ENCODE data around the gene FAM186B. TPM values are rescaled to one million over a fixed set of nuclear protein-coding genes. Genes with fewer than 3 reads are reported as not detected.

Gene FAM186B
- total RNA-seq, 1 experiment from 2014 or later = 0.18 TPM

GRCh38 chr12:49543221-49543913, 62.1 kb downstream of the FAM186B start:
- Histone ChIP-seq H3K4me3 (no peak overlapping the region), H3K9me3 (replicated peaks) (no peaks in the 10 kb centered on the region), H3K27me3 (replicated peaks) (peaks cover 23% of the 10 kb centered on the region), H3K36me3 (no peaks in the 10 kb centered on the region), H3K4me1 (replicated peaks) (peaks cover 11% of the 10 kb centered on the region), H3K27ac (no peak overlapping the region)
- no peak for DNase-seq (ENCODE audit: low read depth in 1 of 2, low spot score in 2 of 2)

- H3K9me3 ChIP-seq (replicated peaks) = no peaks in the 10 kb centered on the region; the same call in 1 of the 2 replicates
- H3K4me1 ChIP-seq (replicated peaks) = peaks cover 18% of the 10 kb centered on the region
- H3K36me3 ChIP-seq = no peaks in the 10 kb centered on the region
- peaks cover 28% of the 10 kb centered on the region for H3K27me3 ChIP-seq (replicated peaks)
- H3K4me3 ChIP-seq = no peak overlapping the region
- H3K27ac ChIP-seq = no peak overlapping the region
- no peak for DNase-seq (ENCODE audit: low read depth in 1 of 2, low spot score in 2 of 2)
Observed at GRCh38 chr12:49542592-49543160, 62.8 kb downstream of the FAM186B start.

- DNase-seq (ENCODE audit: low read depth in 1 of 2, low spot score in 2 of 2) = no peak
- peaks cover 29% of the 10 kb centered on the region for H3K27me3 ChIP-seq (replicated peaks)
Observed at GRCh38 chr12:49541911-49542505, 63.4 kb downstream of the FAM186B start.

GRCh38 chr12:49541140-49541861, 64.1 kb downstream of the FAM186B start:
- no peak for DNase-seq (ENCODE audit: low read depth in 1 of 2, low spot score in 2 of 2)
- H3K36me3 ChIP-seq = no peaks in the 10 kb centered on the region
- H3K9me3 ChIP-seq (replicated peaks) = no peaks in the 10 kb centered on the region; the same call in 1 of the 2 replicates
- H3K4me3 ChIP-seq = no peak overlapping the region
- peaks cover 29% of the 10 kb centered on the region for H3K27me3 ChIP-seq (replicated peaks)
- H3K27ac ChIP-seq = no peak overlapping the region
- peaks cover 25% of the 10 kb centered on the region for H3K4me1 ChIP-seq (replicated peaks)

More at GRCh38 chr12:49541911-49542505, 63.4 kb downstream of the FAM186B start:
- Histone ChIP-seq H3K9me3 (replicated peaks) (no peaks in the 10 kb centered on the region; the same call in 1 of the 2 replicates), H3K27ac (no peak overlapping the region), H3K36me3 (no peaks in the 10 kb centered on the region), H3K4me3 (no peak overlapping the region), H3K4me1 (replicated peaks) (peaks cover 23% of the 10 kb centered on the region)

- no peak overlapping the region for H3K27ac ChIP-seq
- H3K4me1 ChIP-seq (replicated peaks) = peaks cover 29% of the 10 kb centered on the region
- peaks cover 29% of the 10 kb centered on the region for H3K27me3 ChIP-seq (replicated peaks)
- no peak overlapping the region for H3K4me3 ChIP-seq
- H3K9me3 ChIP-seq (replicated peaks) = no peaks in the 10 kb centered on the region; the same call in 1 of the 2 replicates
- H3K36me3 ChIP-seq = no peaks in the 10 kb centered on the region
- DNase-seq (ENCODE audit: low read depth in 1 of 2, low spot score in 2 of 2) = no peak
Observed at GRCh38 chr12:49540229-49541139, 65.0 kb downstream of the FAM186B start.

- H3K27ac ChIP-seq = no peak overlapping the region
- peak overlapping the region; percentile 38 for H3K4me3 ChIP-seq
- H3K9me3 ChIP-seq (replicated peaks) = no peaks in the 10 kb centered on the region; the same call in 1 of the 2 replicates
- DNase-seq (ENCODE audit: low read depth in 1 of 2, low spot score in 2 of 2) = no peak
- peaks cover 29% of the 10 kb centered on the region for H3K27me3 ChIP-seq (replicated peaks)
- H3K36me3 ChIP-seq = no peaks in the 10 kb centered on the region
- H3K4me1 ChIP-seq (replicated peaks) = peaks cover 29% of the 10 kb centered on the region
Observed at GRCh38 chr12:49539406-49540228, 65.8 kb downstream of the FAM186B start.

GRCh38 chr12:49538510-49539403, 66.7 kb downstream of the FAM186B start, which contains the start of gene KCNH3:
KCNH3 (plus strand) TSS chr12:49539030; CDS start chr12:49539417, 387 bp downstream.
- Histone ChIP-seq H3K4me3 (peak within 1 kb of the TSS; percentile 38), H3K36me3 (no peaks in the 10 kb centered on the region), H3K9me3 (replicated peaks) (no peaks in the 10 kb centered on the region; the same call in 1 of the 2 replicates), H3K27me3 (replicated peaks) (peaks cover 29% of the 10 kb centered on the region), H3K4me1 (replicated peaks) (peaks cover 29% of the 10 kb centered on the region), H3K27ac (no peak within 1 kb of the TSS)
- peak; percentile 46 to 87 for DNase-seq (ENCODE audit: low read depth in 1 of 2, low spot score in 2 of 2)

GRCh38 chr12:49537752-49538509, 67.5 kb downstream of the FAM186B start:
- Histone ChIP-seq H3K4me3 (peak overlapping the region; percentile 38), H3K27ac (no peak overlapping the region), H3K9me3 (replicated peaks) (no peaks in the 10 kb centered on the region; the same call in 1 of the 2 replicates), H3K4me1 (replicated peaks) (peaks cover 29% of the 10 kb centered on the region), H3K27me3 (replicated peaks) (peaks cover 29% of the 10 kb centered on the region), H3K36me3 (no peaks in the 10 kb centered on the region)
- peak in 1 of 2 experiments; percentile 44 for DNase-seq (ENCODE audit: low read depth in 1 of 2, low spot score in 2 of 2)
